ENCODE results near the gene DOCK10. TPM values are rescaled to one million over a fixed set of nuclear protein-coding genes. Genes with fewer than 3 reads are reported as not detected.

The DOCK10 gene
- total RNA-seq, 2 donors from 2014 or later, result 0.93 to 2.0 TPM

DNA sequence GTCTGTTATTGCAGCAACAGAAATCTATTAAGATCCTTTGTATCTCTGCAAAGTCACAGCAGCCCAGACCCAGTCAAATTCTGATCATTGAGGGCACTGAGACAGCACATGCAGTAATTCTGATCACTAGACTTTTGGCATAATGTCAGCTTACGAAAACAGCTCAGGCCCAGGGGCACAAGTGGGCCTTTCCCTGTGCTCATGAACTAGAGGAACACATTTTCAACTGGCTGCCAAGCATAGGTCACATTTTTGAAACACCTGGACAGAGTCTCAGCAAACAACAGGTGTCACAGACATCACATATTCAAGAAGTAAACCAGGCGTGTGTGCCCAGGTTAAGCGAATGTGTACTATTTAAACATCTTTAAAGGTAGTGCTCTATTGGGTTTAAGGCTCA lies 13.7 kb downstream of the DOCK10 start:
- no peaks in the 10 kb centered on the region for H3K9me3 ChIP-seq
- H3K27ac ChIP-seq, result no peak overlapping the region

DNA sequence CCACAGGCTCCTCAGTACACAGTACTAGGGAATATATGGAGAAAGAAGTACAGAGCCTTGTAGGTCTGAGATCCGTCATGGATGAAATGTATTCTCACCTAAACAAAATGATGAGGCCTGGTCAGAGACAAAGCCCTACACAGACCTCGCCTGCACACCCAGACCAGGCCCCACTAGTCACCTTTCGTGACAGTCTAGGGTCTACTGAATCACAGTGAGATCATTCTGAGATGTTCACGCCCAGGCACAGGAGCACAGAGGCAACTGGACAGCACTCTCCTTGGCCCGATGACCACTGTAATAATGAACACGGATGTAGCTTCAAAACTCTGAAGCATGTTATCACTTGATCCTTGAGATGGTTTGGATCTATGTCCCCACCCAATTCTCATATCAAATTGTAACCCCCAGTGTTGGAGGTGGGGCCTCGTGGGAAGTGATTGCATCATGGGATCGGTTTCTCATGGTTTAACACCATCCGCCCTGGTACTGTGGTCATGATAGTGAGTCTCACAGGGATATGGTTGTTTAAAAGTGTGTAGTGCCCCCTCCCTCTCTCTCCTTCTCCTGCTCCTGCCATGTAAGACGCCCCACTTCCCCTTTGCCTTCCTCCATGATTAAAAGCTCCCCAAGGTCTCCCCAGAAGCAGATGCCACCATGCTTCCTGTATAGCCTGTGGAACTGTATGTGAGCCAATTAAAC lies 15.1 kb downstream of the DOCK10 start:
- Histone ChIP-seq H3K4me1 (no peaks in the 10 kb centered on the region), H3K27ac (no peak overlapping the region), H3K4me3 (no peak overlapping the region), H3K9me3 (no peaks in the 10 kb centered on the region), H3K27me3 (no peaks in the 10 kb centered on the region), H3K36me3 (no peaks in the 10 kb centered on the region)
- no peak for DNase-seq (ENCODE audit: low spot score)
- TF ChIP-seq, protein P1, sequence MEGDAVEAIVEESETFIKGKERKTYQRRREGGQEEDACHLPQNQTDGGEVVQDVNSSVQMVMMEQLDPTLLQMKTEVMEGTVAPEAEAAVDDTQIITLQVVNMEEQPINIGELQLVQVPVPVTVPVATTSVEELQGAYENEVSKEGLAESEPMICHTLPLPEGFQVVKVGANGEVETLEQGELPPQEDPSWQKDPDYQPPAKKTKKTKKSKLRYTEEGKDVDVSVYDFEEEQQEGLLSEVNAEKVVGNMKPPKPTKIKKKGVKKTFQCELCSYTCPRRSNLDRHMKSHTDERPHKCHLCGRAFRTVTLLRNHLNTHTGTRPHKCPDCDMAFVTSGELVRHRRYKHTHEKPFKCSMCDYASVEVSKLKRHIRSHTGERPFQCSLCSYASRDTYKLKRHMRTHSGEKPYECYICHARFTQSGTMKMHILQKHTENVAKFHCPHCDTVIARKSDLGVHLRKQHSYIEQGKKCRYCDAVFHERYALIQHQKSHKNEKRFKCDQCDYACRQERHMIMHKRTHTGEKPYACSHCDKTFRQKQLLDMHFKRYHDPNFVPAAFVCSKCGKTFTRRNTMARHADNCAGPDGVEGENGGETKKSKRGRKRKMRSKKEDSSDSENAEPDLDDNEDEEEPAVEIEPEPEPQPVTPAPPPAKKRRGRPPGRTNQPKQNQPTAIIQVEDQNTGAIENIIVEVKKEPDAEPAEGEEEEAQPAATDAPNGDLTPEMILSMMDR (IDR thresholded peaks at IDR 0.05), result no peak

More for the DNA sequence above, 13.7 kb downstream of the DOCK10 start:
- TF ChIP-seq, protein P1 (IDR thresholded peaks at IDR 0.05), result no peak
- H3K27me3 ChIP-seq, result no peaks in the 10 kb centered on the region
- no peak overlapping the region for H3K4me3 ChIP-seq
- H3K36me3 ChIP-seq, result no peaks in the 10 kb centered on the region
- no peaks in the 10 kb centered on the region for H3K4me1 ChIP-seq
- DNase-seq (ENCODE audit: low spot score), result no peak

- Histone ChIP-seq H3K36me3 (no peaks in the 10 kb centered on the region), H3K4me3 (no peak overlapping the region), H3K4me1 (no peaks in the 10 kb centered on the region), H3K27ac (no peak overlapping the region), H3K27me3 (no peaks in the 10 kb centered on the region), H3K9me3 (no peaks in the 10 kb centered on the region)
- TF ChIP-seq, protein P1 (IDR thresholded peaks at IDR 0.05), result no peak
- no peak for DNase-seq (ENCODE audit: low spot score)
Observed at GRCh38 chr2:225025917-225026571, 16.2 kb downstream of the DOCK10 start.

DNA sequence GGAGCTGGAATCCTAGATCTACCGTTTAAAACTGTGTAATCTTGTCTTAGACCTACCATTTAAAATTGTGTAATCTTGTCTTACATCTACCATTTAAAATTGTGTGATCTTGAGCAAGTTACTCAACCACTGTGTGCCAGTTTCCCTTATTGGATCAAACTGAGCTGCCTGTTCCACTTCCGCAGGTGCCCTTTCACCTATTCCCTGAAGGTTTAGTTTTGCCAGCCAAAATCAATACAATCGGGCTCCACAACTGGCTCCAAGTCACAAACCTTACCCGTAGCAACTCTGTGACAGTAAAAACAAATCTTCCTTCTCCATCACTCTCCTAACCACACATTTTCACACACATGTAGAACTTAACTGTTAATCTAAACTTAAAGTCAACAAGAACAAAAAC lies 20.1 kb downstream of the DOCK10 start:
- DNase-seq (ENCODE audit: low spot score), result no peak
- no peaks in the 10 kb centered on the region for H3K36me3 ChIP-seq
- TF ChIP-seq, protein P1 (IDR thresholded peaks at IDR 0.05), result no peak
- no peak overlapping the region for H3K27ac ChIP-seq
- H3K4me3 ChIP-seq, result no peak overlapping the region
- no peaks in the 10 kb centered on the region for H3K4me1 ChIP-seq
- no peaks in the 10 kb centered on the region for H3K9me3 ChIP-seq
- H3K27me3 ChIP-seq, result no peaks in the 10 kb centered on the region

GRCh38 chr2:225020168-225020849 lies 22.0 kb downstream of the DOCK10 start:
- Histone ChIP-seq H3K36me3 (no peaks in the 10 kb centered on the region), H3K9me3 (no peaks in the 10 kb centered on the region), H3K4me3 (no peak overlapping the region), H3K27me3 (no peaks in the 10 kb centered on the region), H3K27ac (no peak overlapping the region), H3K4me1 (no peaks in the 10 kb centered on the region)
- TF ChIP-seq, protein P1 (IDR thresholded peaks at IDR 0.05), result no peak
- DNase-seq (ENCODE audit: low spot score), result no peak
